PC-3 (cell line): Measurements from ENCODE around the gene LRP5. TPM values are rescaled to one million over a fixed set of nuclear protein-coding genes. Genes with fewer than 3 reads are reported as not detected.
A peak's percentile ranks its signal among the peaks of the same experiment; 100 is the strongest.

Experiments
- ATAC-seq: fragments of 200-7000 bp; cut with Tn5 transposase; 2 replicates; pipeline ENCODE4 v1.9.1; 2020; ENCODE audit warnings: mild to moderate bottlenecking, moderate library complexity
- BruUV-seq: library from RNA; stranded (reverse); fragments of 400-500 nt; replicated peaks from 2 replicates; lab custom pipeline; 2021; lab: Mats Ljungman, UMichigan
- CTCF ChIA-PET: fragments of 300-600 bp; sonication (Branson Sonifier 250); formaldehyde crosslinking; loops from one replicate; lab custom pipeline; 2022; ENCODE audit warnings: antibody characterized with exemption; lab: Charles Lee
- POLR2A ChIA-PET: fragments of 300-600 bp; sonication (Branson Sonifier 250); formaldehyde crosslinking; loops from one replicate; lab custom pipeline; 2022; ENCODE audit warnings: antibody characterized with exemption; ENCODE audit not compliant: unreplicated experiment; lab: Charles Lee
- DNase-seq: peaks from one replicate; pipeline ENCODE4 v3.0.0-alpha.2; 2015
- H2AFZ ChIP-seq: fragments of 300-600 bp; sonication (generic); 2 replicates; pipeline ENCODE4 v1.6.0; 2016; ENCODE audit warnings: antibody characterized with exemption, low read length
- H3F3A ChIP-seq: fragments of 300-600 bp; sonication (generic); one replicate; pipeline ENCODE4 v1.6.0; 2017; ENCODE audit warnings: antibody characterized with exemption, low read length, control low read depth, mild to moderate bottlenecking; ENCODE audit not compliant: unreplicated experiment
- H3K27ac ChIP-seq: fragments of 300-600 bp; sonication (generic); 2 replicates; pipeline ENCODE4 v1.5.1; 2016; ENCODE audit warnings: mild to moderate bottlenecking, low read length
- H3K27me3 ChIP-seq: fragments of 300-600 bp; sonication (generic); 2 replicates; pipeline ENCODE4 v1.6.1; 2016; ENCODE audit warnings: low read length, mixed read lengths
- H3K36me3 ChIP-seq: fragments of 300-600 bp; sonication (generic); 2 replicates; pipeline ENCODE4 v1.6.1; 2016; ENCODE audit warnings: low read depth, mixed run types, low read length, mixed read lengths
- H3K4me1 ChIP-seq: fragments of 300-600 bp; sonication (generic); 2 replicates; pipeline ENCODE4 v1.5.1; 2016; ENCODE audit warnings: low read length; ENCODE audit not compliant: insufficient read depth
- H3K4me2 ChIP-seq: fragments of 300-600 bp; sonication (generic); 2 replicates; pipeline ENCODE4 v1.6.0; 2016; ENCODE audit warnings: low read length
- H3K4me3 ChIP-seq: fragments of 300-600 bp; sonication (generic); 2 replicates; pipeline ENCODE4 v1.5.1; 2016; ENCODE audit warnings: mild to moderate bottlenecking, low read length, mixed read lengths
- H3K79me2 ChIP-seq: fragments of 300-600 bp; sonication (generic); 2 replicates; pipeline ENCODE4 v1.6.1; 2017; ENCODE audit warnings: low read length, mixed read lengths
- H3K9ac ChIP-seq: fragments of 300-600 bp; sonication (generic); 2 replicates; pipeline ENCODE4 v1.6.0; 2016; ENCODE audit warnings: mild to moderate bottlenecking, low read length
- H3K9me2 ChIP-seq: fragments of 300-600 bp; sonication (generic); replicated peaks from 2 replicates; pipeline ENCODE4 v1.6.1; 2016; ENCODE audit warnings: mixed run types, low read length, mixed read lengths
- H3K9me3 ChIP-seq: fragments of 300-600 bp; sonication (generic); 2 replicates; pipeline ENCODE4 v1.6.1; 2016; ENCODE audit warnings: low read length, mixed read lengths
- H4K20me1 ChIP-seq: fragments of 300-600 bp; sonication (generic); 2 replicates; pipeline ENCODE4 v1.6.1; 2016; ENCODE audit warnings: low read length, mixed read lengths
- EZH2 ChIP-seq: fragments of 300-600 bp; sonication (generic); IDR thresholded peaks from one replicate; pipeline ENCODE4 v1.6.1; 2017; ENCODE audit warnings: antibody characterized with exemption, mild to moderate bottlenecking, low read length; ENCODE audit not compliant: unreplicated experiment
- EZH2phosphoT487 ChIP-seq: fragments of 300-600 bp; sonication (generic); IDR thresholded peaks from 2 replicates; pipeline ENCODE4 v1.6.1; 2018; ENCODE audit warnings: mild to moderate bottlenecking, antibody characterized with exemption, low read length, borderline replicate concordance
- intact Hi-C: fragments of 100-400 bp; cut with micrococcal nuclease; formaldehyde crosslinking; loops from 2 replicates; pipeline ENCODE4 v1.9.0; 2023
- total RNA-seq: library from RNA; depleted of rRNA; stranded (reverse); fragments of >200 nt; gene quantifications from 2 replicates; pipeline ENCODE4 v1.2.3, GENCODE V29; 2014
- TF ChIP-seq, protein P1 (sequence below): fragments of 300-600 bp; sonication (generic); conservative IDR thresholded peaks from 2 replicates; pipeline ENCODE4 v1.5.1; 2017; ENCODE audit warnings: antibody characterized with exemption, low read depth, mild to moderate bottlenecking, low read length

The LRP5 gene
- total RNA-seq, 1 experiment from 2014 or later = 64.3 TPM

- peaks cover 22% of the 10 kb centered on the region for H3K4me1 ChIP-seq
- ATAC-seq (no peak), DNase-seq (peak; percentile 24)
- H3K79me2 ChIP-seq = peaks cover 36% of the 10 kb centered on the region
- H3K4me2 ChIP-seq = peak overlapping the region; percentile 99
- TF ChIP-seq, protein P1, sequence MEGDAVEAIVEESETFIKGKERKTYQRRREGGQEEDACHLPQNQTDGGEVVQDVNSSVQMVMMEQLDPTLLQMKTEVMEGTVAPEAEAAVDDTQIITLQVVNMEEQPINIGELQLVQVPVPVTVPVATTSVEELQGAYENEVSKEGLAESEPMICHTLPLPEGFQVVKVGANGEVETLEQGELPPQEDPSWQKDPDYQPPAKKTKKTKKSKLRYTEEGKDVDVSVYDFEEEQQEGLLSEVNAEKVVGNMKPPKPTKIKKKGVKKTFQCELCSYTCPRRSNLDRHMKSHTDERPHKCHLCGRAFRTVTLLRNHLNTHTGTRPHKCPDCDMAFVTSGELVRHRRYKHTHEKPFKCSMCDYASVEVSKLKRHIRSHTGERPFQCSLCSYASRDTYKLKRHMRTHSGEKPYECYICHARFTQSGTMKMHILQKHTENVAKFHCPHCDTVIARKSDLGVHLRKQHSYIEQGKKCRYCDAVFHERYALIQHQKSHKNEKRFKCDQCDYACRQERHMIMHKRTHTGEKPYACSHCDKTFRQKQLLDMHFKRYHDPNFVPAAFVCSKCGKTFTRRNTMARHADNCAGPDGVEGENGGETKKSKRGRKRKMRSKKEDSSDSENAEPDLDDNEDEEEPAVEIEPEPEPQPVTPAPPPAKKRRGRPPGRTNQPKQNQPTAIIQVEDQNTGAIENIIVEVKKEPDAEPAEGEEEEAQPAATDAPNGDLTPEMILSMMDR = no peak
- no peak for TF ChIP-seq EZH2
- no peak for TF ChIP-seq EZH2phosphoT487
- no peak overlapping the region for H2AFZ ChIP-seq
- H3K9me3 ChIP-seq = no peaks in the 10 kb centered on the region
- intact Hi-C loops = loop anchor here (1.0 to 5.0 kb wide), 2 partner anchors 27 to 112 kb away; no protein-coding TSS in a partner anchor
- peak overlapping the region; percentile 76 for H3K27ac ChIP-seq
- peak overlapping the region; percentile 89 for H3K4me3 ChIP-seq
- POLR2A ChIA-PET = interaction anchor here (0.6 kb wide), 1 partner anchor 44 kb away, joined by 3 read pairs; no protein-coding TSS in a partner anchor
- CTCF ChIA-PET = no interaction called here
- peaks cover 23% of the 10 kb centered on the region for H3K36me3 ChIP-seq
- H3K9me2 ChIP-seq = no peaks in the 10 kb centered on the region
- H3K27me3 ChIP-seq = no peaks in the 10 kb centered on the region
- H3K9ac ChIP-seq = peak overlapping the region; percentile 98
- BruUV-seq = no TSS peak
- H3F3A ChIP-seq = no peaks in the 10 kb centered on the region
- no peaks in the 10 kb centered on the region for H4K20me1 ChIP-seq
Measured at GRCh38 chr11:68270196-68271022, 42.0 kb upstream of the LRP5 start.

DNA sequence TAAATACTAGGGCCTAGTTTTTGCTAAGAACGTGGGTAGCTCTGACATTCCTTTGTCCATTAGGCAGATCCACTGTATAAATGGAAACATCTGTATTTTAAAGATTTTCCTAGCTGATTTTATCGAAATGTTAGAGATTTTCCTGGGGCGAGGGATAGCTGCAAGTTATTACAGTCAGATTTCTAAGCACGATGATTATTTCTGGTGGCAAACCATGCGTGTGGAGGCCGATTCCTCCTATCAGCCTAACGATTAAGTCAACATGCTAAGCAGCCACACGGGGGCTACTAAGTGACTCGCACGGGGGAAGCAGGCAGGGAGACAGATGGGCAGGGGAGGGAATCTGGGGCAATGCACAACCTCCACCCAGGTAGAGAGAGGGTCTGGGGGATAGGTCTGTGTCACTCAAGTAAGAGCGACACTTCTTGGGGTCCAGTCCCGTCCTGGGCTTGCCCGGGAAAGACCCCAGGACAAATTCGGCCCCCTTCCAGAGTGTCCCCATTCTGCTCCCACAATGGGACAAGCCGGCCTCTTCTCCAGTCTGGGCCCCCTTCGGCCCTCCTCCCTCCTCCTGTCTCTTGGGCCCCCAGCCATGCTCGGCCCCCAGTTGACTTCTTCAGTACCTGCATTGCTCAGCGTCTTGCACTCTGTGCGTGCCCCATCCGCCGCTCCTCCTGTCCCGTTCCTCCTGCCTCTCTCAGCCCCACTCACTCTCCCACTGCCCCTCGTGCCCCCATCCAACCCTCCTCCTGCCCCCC lies 41.2 kb upstream of the LRP5 start:
- TSS peak; percentile 47 for BruUV-seq
- POLR2A ChIA-PET = interaction anchor here (0.6 to 1.0 kb wide), 4 partner anchors 41 to 189 kb away, joined by 3 to 4 read pairs (median 3); partner anchors contain the start of gene LRP5
- CTCF ChIA-PET = no interaction called here

More for the DNA sequence above, 41.2 kb upstream of the LRP5 start:
- Histone ChIP-seq H3K9me3 (no peaks in the 10 kb centered on the region), H3K27me3 (no peaks in the 10 kb centered on the region), H3K4me2 (peak overlapping the region; percentile 99), H3K27ac (peak overlapping the region; percentile 76), H3K4me1 (peaks cover 22% of the 10 kb centered on the region), H3K9ac (peak overlapping the region; percentile 98), H3K36me3 (peaks cover 15% of the 10 kb centered on the region), H3K4me3 (peak overlapping the region; percentile 89), H3K79me2 (peaks cover 36% of the 10 kb centered on the region), H3F3A (no peaks in the 10 kb centered on the region), H3K9me2 (no peaks in the 10 kb centered on the region), H2AFZ (peak overlapping the region; percentile 74), H4K20me1 (no peaks in the 10 kb centered on the region)
- TF ChIP-seq EZH2phosphoT487 = no peak
- no peak for TF ChIP-seq EZH2
- TF ChIP-seq, protein P1 = peak; percentile 58
- ATAC-seq (peak; percentile 63), DNase-seq (peak; percentile 79)
- intact Hi-C loops = loop anchor here (1.0 to 5.0 kb wide), 2 partner anchors 26 to 111 kb away; no protein-coding TSS in a partner anchor
